GM21737 (cell line): Measurements from ENCODE around the gene HAND2.
A peak's percentile ranks its signal among the peaks of the same experiment; 100 is the strongest.

Experiments
- ATAC-seq: cut with Tn5 transposase; IDR thresholded peaks from one replicate; pipeline ENCODE4 v1.9.1; 2021; ENCODE audit warnings: mild to moderate bottlenecking, moderate library complexity; ENCODE audit not compliant: unreplicated experiment

HAND2 gene

DNA sequence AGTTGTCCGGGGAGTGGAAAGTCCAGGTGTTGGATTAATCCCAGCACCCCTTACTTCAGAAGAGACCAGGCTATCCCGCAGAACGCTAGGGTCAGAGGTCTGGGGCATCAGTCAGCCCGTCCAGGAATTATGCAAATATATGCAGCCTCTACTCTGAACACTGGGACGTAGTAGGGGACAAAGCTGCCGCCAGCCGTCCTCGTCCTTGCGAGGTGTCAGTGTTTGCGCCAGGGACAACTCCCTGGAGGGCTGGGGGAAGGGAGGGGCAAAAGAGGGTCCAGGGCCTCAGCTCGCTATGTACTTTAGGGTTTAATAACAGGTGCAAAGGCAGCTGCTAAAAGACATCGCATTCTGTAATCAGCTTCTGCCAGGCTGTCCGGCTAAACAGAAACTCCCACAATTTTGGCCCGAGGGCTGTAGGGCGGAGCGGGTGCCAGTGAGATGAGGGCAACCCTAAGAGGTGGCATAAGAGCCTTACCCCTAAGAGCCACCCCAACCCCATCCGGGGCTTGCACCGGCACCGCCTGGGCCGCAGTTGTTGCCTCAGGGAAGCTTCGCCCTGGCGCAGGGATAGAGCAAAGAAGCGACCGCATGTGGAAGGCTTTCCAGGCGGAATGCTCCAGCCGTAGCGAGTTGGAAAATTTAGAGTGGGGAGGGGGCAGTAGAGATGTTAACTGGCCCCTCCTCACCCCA lies 8.4 kb downstream of the HAND2 start:
- ATAC-seq, result no peak

DNA sequence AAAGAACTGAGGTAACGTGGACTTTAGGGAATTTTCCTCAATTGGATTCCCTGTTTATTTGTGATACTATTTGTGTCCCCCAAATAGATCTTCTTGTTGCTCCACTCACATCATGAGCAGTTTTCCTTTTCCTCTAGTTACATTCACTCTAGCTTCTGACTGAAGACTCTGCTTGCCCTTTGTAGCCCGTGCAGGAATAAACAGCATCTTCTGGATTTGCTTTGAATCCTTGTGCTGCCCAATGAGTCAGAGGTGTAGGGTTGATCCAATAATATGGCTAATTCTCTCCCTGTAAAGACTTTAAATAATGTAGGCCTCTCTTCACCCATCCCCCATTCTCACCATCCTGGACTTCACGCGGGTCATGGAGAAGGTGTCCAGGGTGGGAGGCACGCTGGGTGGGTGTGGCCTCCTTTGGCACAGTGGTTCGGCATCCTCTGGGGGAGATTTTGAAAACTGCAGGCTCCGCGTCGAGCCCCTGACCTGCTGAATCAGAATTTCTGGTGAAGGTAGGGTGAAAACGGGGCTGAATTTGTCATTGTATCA lies 9.0 kb downstream of the HAND2 start:
- ATAC-seq, result no peak

DNA sequence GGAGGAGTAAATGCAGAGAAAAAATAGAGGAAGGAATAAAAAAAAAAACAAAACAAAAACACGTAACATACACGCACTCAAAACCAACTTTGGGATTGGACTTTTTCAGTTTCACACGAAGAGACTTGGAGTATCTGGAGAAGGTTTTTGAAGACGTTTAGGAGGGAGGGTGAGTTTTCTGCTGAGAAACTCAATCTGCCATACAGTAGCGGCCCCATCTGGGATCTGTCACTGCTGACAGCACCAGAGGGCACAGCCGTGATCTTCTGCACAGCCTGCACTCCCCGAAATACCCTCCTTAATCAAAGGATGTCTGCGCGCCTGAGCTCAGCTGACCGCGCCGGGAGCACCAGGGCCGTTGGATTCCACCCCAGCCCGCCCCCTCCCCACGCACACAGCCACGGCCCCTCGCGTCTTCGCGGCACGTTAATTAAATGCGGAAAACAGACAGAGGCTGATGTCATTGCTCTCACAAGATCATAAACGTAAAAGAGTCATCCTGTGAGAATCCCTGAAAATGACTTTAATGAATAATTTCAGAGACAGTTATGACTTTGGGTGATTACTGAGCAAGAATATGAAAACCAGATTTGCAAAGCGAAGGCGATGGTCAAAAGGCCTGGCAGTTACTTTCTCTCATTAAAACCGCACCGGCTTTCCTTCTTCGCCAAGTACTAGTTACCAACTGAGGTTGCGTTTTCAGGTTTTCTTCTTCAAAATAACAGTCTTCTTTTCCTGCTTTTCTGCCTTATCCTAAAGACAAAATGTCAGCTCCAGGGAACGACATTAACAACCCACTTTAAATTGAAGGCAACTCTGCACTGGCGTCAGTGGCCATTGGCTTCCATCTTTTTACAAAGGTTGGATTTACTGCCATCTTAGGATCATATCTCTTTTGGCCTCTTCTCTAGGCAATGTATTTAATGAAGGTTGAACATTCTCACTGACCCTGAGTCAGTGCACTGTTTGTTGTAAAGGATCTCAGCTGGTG lies 10.6 kb downstream of the HAND2 start:
- no peak for ATAC-seq

DNA sequence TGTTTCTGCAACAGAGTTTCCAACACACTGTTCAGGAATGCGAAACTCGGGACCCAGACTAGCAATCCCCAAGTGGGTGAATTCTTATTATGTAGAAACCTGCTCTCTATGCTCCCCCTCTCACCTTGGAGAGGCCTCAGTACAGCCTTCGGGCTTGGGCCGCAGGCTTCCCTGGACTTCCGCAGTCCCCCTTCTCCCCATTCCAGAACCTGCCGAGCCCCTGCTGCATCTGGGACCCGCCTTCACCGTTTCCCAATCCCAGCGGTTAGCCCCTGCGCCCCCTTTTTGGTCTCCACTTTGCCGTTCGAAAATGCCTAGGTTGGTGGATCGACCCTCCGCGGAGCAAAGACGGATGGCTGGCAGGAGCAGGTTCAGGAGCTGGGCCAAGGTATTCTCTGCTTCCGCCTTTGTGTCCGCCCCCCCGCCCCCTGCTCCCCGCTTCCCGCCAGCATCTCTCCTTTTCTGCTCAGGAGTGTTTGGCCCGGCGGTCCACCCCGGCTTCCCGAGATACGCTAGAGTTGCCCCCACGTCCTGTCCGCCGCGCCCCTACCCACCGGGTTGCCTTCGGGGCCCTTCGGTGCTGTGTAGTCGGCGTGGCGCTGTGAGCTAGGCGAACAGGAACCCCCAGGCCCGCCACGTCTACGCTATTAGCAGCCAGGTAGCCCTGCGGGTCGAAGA lies 11.5 kb downstream of the HAND2 start:
- no peak for ATAC-seq

DNA sequence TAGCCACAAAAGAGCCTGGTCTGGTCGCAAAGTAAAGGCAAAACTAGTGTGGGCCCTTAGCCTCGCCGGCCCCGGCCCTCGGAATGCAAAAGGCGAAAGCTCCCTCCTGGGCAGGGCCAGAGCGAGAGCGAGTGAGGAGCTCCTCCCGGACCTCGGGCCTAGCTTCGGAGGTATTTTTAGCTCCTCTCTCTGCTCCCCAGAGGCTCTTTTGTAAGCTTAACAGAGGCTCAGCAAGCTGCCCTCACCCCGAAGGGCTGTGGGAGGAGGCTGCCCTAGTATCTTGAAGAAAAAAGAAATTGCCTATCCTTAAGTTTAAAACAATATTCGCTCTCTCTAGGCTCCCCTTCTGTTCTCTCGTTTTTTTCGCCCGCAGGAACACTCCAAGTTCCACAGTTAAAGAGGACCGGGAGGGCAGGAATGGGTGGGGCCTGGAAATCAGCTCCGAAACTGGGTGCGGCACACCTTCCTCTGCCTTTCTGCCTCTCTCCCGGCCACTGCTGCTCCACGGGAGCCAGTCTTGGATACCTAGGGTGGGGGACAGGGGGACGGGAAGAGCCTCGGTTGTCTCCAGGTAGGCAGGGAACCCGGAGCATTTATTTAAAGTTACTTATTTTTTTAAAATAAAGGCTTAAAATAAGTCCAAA lies 12.1 kb downstream of the HAND2 start:
- ATAC-seq, result no peak

DNA sequence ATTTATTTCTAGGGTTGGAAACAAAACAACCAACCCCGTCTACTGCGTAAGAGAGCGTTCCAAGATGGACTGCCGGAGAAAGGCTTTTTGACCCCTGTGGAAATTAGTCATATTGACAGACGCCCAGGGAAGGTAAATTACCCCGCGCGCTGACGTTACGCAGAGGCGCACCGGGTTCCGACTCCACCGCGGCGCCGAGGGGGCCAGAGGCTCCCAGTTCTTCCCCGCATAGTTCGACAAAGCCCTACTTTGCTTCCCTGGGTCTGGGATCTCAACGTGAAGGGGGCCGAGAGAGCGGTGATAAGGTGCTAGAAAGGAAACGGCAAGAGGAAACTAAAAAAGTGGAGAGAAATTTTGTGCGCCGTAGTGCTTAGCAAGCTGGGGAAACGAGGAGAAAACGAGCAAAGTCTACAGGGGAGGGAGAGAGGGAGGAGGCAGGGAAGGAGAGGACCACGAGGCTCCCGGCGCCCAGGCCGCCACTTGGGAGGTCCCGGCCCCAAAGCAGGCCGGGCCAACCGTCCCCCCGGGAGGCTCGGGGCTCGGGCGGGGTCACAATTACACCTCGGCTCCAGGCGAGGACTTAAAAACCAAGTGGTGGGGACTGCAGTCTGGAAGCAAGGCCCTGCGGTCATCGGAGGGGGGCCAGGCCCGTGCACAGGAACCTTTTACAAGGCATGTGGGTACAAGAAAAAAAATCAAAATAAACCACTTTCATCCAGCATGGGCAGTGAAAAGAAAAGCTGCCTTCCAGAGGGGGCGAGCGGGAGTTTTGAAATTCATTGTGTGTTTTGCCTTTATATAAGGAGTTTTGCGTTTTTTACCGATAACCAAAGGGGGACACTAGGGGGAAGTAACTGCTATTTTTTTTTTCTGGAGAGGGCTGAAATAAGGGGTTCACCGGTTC lies 13.2 kb downstream of the HAND2 start:
- no peak for ATAC-seq

DNA sequence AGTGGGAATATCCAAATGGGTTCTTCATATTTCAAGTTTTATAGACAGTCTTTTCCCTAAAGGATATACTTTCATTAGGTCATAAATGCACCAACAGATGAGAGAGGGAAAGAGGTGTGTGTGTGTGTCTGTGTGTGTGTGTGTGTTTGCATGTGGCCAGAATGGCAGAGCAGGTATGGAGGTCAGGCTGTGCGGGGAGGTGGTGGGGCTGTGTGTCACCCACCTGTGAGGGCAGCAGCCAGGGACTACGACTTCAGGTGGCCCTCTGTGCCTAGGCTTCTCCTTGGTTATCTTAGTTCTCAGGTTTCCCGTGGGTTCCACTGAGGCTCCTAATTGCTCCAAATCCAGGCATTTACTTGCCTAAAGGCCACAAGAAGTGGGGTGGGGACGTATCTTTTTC lies 14.6 kb downstream of the HAND2 start:
- no peak for ATAC-seq

DNA sequence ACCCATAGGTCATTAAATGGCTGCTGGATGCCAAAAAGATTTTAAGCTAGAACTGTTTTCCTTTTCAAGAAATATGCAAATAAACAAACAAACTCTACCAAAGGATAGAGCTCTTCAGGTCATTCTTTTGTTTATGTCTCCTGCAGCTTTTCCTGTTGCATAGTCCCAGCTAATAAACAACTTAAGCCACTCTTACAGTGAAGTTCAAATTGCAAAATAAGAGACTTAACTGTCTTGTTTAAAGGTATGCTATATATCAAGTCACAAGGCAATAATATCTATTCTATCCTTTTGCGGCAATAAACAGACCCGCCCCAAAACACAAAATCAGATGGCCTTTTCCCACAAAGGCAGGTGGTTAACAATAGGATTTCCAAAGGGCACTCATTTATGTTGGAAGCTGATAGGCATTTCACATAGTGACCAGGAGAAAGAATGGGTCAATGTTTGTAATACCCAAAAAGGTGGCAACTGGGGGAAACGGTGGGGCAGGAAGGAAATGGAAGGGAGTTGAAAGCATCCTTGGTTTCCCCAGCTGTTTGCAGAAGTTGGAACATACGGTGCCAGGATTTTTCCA lies 15.3 kb downstream of the HAND2 start:
- no peak for ATAC-seq

DNA sequence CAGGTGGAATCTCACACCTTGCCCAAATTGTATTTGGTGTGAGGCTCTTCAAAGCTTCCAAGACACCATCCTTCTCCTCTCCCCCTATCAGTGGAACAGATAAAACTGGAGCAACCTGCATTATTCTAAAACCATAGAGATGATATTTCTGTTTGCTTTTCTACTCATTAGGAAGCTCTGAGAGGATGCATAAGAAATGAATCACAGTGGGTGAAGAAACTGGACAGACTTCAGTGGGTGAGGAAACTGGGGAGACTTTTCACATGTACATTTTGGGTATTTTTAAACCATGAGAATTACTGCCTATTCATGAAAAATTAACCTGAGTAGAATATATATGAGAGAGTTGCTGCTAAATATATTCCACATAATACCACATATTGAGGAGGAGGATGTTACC lies 16.4 kb downstream of the HAND2 start:
- ATAC-seq, result no peak

DNA sequence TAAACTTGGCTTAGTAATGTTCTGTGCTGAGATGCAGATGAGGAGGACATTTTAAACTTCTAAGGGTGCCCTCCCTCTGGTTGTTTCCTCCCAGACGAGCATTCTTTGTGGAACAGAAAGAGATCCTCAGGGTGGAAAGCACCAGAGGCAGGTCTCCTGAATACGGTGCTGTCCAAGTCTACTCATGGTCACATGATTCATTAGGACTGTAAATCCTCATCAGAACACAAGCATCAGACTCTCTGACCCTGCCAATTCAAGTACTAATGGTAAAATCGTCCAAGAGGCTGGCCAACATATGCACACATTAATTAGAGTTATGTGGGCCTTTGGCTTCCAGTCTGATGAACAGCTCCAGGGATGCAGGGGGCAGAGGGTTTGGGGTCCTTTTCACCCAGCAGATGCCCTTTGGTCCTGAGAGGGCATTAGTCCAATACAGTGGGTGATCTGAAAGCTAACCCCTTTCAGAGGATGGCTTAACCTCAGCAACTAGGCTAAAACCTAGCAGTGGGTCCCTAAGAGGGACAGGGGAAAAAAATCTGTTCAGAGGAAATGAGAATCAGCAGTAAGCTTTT lies 18.2 kb downstream of the HAND2 start:
- ATAC-seq, result no peak

DNA sequence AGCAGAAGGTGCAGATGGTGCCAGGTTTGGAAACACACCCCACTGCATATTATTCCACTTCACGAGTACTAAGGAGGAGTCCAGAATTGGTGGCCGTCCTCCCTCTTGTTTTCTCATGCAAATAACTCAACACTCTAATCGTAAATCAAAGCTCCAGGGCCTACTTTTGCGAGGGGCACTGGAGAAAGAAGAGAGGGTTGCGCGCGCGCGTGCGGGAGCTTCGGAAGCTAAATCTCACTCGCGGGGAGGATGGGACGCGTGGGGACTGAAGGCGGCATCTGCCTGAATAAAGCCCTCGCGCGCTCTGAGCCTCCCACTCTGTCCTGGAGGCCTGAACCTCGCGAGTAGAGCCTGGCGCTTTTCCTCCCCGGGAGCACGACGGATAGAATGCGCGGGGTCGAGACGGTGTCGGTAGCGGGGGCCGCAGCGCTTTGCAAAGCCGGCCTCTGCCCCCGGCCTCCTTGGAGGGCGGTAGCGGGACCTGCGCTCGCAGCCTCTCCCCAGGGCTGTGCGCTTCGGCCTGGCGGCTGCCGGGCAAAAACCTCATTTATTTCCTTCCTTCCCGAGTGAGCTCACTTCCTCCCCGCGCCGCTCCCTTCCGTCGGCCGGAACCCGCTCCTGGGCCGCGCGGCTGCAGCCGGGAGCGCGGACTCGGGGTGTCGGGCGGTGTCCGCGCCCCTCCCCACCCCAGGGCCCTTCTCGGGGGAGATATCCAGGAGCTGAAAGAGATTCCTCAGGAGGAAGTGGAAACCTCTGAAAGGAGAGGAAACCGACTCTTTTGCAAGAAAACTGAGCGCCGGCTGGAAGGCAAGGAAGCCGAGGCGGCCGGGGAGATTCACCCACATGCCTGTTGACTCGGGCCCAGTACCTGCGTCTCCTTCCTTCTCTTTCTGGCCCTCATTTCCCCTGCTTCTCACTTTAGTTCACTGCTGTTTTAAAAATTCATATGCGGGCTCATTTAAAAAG lies 20.7 kb downstream of the HAND2 start:
- ATAC-seq, result no peak

DNA sequence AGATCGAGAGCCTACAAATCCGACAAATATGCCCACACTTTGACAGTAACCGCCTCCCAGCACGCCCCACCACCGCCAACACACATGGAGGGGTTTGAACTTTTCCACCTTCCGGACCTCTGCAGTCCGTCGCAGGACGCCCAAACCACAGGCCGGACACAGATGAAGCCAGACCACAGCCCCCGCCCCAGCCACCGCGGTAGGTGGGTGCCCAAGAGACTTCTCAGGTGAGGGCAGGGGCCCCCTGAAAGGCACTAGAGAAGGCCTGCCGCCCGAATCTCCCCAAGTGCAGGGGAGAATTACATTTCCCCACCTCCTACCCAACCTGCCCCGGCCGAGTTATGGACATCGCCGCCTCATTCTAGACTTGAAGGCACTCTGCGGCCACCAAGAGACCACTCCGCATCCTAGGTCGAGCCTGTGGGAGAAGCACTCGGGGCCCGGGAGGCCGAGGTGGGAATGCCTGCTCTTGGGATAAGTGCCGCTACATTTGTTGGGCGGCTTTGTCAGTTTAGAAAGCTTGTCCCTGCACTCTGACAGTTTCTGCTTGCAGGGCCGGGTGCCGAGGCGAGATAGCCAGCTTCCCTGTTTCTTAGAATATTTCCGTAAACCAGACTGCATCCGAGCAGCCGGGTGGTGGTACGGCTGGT lies 21.5 kb downstream of the HAND2 start:
- ATAC-seq, result no peak

DNA sequence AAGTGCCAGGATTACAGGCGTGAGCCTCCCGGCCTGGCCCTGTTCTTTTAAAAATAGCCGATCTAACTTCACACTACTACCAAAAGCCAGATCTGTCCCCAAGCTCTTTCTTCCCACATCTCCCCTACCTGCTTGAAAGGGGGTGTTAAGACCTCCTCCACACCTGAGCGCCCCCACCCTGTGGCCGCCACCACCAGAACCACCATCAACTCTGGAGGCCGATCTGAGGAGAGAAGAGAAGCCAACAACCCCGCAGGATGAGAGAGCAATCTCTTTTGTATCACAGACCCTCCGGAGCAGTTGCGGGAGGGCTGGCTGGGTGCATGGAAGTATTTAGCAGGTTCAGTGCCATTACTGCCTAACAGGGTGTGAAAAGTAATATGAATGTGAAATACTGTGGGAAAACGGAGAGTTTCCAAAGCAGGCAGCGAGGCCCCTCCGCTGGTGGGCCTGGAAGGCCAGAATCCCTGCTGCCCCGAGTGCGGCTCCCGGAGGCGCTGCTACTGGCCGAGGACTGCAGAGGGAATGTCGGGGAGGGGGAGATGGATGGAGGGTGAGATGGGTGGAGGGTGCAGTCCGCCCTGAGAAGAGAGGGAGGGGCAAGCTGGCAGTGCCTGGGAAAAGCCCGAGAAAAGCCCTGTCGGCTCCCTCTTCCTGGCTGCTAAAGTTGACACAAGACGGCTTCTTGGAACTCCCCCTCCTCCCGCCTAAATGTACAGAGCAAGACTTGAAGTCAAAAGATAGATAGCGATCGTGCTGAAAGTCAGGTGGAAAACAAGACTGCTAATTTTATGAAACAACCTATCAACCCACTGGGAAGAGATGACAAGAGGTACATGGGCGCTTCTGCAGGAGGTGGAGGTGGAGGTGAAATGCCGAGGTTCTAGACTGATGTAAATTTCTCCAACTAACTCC lies 22.3 kb downstream of the HAND2 start:
- ATAC-seq, result no peak

DNA sequence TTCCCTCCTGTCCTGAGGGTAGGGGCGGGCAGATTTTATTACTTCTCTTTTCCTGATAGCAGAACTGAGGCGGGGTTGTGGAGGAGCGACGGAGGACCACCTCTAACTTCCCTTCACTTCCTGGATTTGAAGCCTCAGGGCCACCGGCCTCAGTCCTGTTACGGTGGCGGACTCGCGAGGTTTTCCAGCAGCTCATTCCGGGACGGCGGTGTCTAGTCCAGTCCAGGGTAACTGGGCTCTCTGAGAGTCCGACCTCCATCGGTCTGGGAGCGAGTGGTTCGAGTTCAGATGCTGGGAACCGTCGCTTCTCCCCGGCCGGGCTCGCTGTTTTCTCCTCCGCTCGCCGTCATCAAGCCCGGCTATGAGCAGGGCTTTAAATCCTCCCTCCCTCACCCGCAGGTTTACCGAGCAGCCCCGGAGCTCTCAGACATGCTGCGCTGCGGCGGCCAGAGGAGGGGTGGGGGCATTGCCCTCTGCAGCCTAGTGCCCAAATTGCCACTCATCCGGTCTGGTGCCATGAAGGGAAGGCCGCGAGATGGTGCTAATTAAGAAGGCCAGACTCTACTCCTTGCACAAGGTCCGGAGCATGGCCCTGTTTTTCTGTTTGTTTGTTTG lies 23.3 kb downstream of the HAND2 start:
- no peak for ATAC-seq

DNA sequence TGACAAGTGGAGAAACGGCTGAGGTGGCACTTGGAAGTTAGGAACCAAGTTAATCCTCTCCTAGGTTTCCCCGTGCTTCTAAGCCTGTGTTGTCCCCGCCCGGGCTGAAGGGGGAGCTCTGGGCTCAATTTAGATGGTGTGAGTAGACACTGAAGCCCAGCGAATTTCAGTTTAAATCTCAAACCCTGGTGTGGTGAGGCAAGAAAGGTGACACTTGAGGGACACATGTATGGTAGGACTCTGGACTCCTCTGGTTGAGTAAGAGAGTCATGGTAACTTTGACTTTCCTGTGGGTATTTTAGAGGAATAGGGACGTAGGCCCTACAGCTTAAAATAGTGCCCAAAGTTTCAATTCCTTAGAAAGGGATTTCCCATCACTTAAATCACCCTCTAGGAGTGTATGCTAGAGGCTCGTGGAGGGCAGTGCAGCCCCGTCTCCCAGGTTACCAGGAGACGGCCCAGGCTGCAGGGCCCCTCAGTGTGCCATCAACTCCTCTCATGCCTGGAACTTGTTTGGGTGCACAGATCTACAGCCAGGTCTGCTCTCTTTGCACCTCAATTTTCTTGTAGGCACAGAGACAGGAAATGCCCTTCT lies 24.0 kb downstream of the HAND2 start:
- peak; percentile 79 for ATAC-seq

DNA sequence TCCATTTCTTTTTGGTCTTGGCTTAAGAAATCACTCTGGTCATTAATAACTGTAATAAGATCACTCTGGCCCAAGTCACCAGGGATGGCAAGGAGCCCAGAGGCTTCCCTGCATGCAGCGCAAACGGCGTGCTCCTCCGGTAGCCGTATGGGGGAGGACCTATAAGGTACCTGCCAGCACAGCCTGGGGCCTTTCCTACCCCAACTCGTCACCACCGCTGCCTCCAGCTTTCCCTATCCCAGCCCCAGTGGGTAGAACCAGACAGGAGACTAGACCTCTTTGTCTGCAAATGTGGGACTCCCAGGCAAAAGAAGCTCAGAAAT lies 25.9 kb downstream of the HAND2 start:
- no peak for ATAC-seq
